Measurements from ENCODE around the gene EPS15.
"Not testable (repeated sequence)": the region's sequence is repeated elsewhere in the genome, so short reads cannot be mapped to it uniquely, and the experiment has no call there.

The EPS15 gene

GRCh38 chr1:51420867-51421627, 98.0 kb downstream of the EPS15 start:
- Histone ChIP-seq H3K9ac (ENCODE audit: low read depth in 1 of 2, low read length in 2 of 2) (no peak overlapping the region), H3K4me1 (ENCODE audit: control insufficient read depth in 1 of 2, insufficient read depth in 2 of 2, low read length in 2 of 2) (no peaks in the 10 kb centered on the region), H3K36me3 (ENCODE audit: control insufficient read depth in 1 of 2, insufficient read depth in 2 of 2, low read length in 2 of 2) (peaks cover 1 to 4% of the 10 kb centered on the region in 2 donors), H3K9me3 (ENCODE audit: control insufficient read depth in 1 of 2, low read length in 2 of 2) (no peaks in the 10 kb centered on the region), H3K27me3 (ENCODE audit: control insufficient read depth in 1 of 2, insufficient read depth in 2 of 2, low read length in 2 of 2) (no peaks in the 10 kb centered on the region), H3K27ac (ENCODE audit: low read depth, low read length) (no peak overlapping the region), H3K4me3 (ENCODE audit: low read depth in 1 of 2, low read length in 2 of 2) (no peak overlapping the region)

GRCh38 chr1:51418384-51418959, 100.6 kb downstream of the EPS15 start:
- Histone ChIP-seq H3K9ac (ENCODE audit: low read depth in 1 of 2, low read length in 2 of 2) (no peak overlapping the region), H3K9me3 (ENCODE audit: control insufficient read depth in 1 of 2, low read length in 2 of 2) (no peaks in the 10 kb centered on the region), H3K4me3 (ENCODE audit: low read depth in 1 of 2, low read length in 2 of 2) (no peak overlapping the region), H3K36me3 (ENCODE audit: control insufficient read depth in 1 of 2, insufficient read depth in 2 of 2, low read length in 2 of 2) (peaks cover 0 to 3% of the 10 kb centered on the region in 2 donors), H3K4me1 (ENCODE audit: control insufficient read depth in 1 of 2, insufficient read depth in 2 of 2, low read length in 2 of 2) (no peaks in the 10 kb centered on the region), H3K27ac (ENCODE audit: low read depth, low read length) (no peak overlapping the region), H3K27me3 (ENCODE audit: control insufficient read depth in 1 of 2, insufficient read depth in 2 of 2, low read length in 2 of 2) (no peaks in the 10 kb centered on the region)

- Histone ChIP-seq H3K4me1 (ENCODE audit: control insufficient read depth in 1 of 2, insufficient read depth in 2 of 2, low read length in 2 of 2) (no peaks in the 10 kb centered on the region), H3K9me3 (ENCODE audit: control insufficient read depth in 1 of 2, low read length in 2 of 2) (no peaks in the 10 kb centered on the region), H3K9ac (ENCODE audit: low read depth in 1 of 2, low read length in 2 of 2) (no peak overlapping the region), H3K4me3 (ENCODE audit: low read depth in 1 of 2, low read length in 2 of 2) (no peak overlapping the region), H3K27me3 (ENCODE audit: control insufficient read depth in 1 of 2, insufficient read depth in 2 of 2, low read length in 2 of 2) (no peaks in the 10 kb centered on the region), H3K27ac (ENCODE audit: low read depth, low read length) (no peak overlapping the region), H3K36me3 (ENCODE audit: control insufficient read depth in 1 of 2, insufficient read depth in 2 of 2, low read length in 2 of 2) (peaks cover 0 to 3% of the 10 kb centered on the region in 2 donors)
Observed at GRCh38 chr1:51417496-51418383, 101.3 kb downstream of the EPS15 start.

- peaks cover 0 to 3% of the 10 kb centered on the region in 2 donors for H3K36me3 ChIP-seq (ENCODE audit: control insufficient read depth in 1 of 2, insufficient read depth in 2 of 2, low read length in 2 of 2)
- no peaks in the 10 kb centered on the region for H3K27me3 ChIP-seq (ENCODE audit: control insufficient read depth in 1 of 2, insufficient read depth in 2 of 2, low read length in 2 of 2)
- no peak overlapping the region for H3K9ac ChIP-seq (ENCODE audit: low read depth in 1 of 2, low read length in 2 of 2)
- H3K9me3 ChIP-seq (ENCODE audit: control insufficient read depth in 1 of 2, low read length in 2 of 2): no peaks in the 10 kb centered on the region
- H3K27ac ChIP-seq (ENCODE audit: low read depth, low read length): no peak overlapping the region
- H3K4me3 ChIP-seq (ENCODE audit: low read depth in 1 of 2, low read length in 2 of 2): no peak overlapping the region
- no peaks in the 10 kb centered on the region for H3K4me1 ChIP-seq (ENCODE audit: control insufficient read depth in 1 of 2, insufficient read depth in 2 of 2, low read length in 2 of 2)
Observed at GRCh38 chr1:51416910-51417309, 102.2 kb downstream of the EPS15 start.

GRCh38 chr1:51415963-51416362, 103.1 kb downstream of the EPS15 start:
- Histone ChIP-seq H3K4me3 (ENCODE audit: low read depth in 1 of 2, low read length in 2 of 2) (no peak overlapping the region), H3K27ac (ENCODE audit: low read depth, low read length) (no peak overlapping the region), H3K36me3 (ENCODE audit: control insufficient read depth in 1 of 2, insufficient read depth in 2 of 2, low read length in 2 of 2) (no peaks in the 10 kb centered on the region), H3K4me1 (ENCODE audit: control insufficient read depth in 1 of 2, insufficient read depth in 2 of 2, low read length in 2 of 2) (no peaks in the 10 kb centered on the region), H3K9ac (ENCODE audit: low read depth in 1 of 2, low read length in 2 of 2) (no peak overlapping the region), H3K27me3 (ENCODE audit: control insufficient read depth in 1 of 2, insufficient read depth in 2 of 2, low read length in 2 of 2) (no peaks in the 10 kb centered on the region), H3K9me3 (ENCODE audit: control insufficient read depth in 1 of 2, low read length in 2 of 2) (no peaks in the 10 kb centered on the region)

GRCh38 chr1:51414811-51415210, 104.3 kb downstream of the EPS15 start:
- no peaks in the 10 kb centered on the region for H3K4me1 ChIP-seq (ENCODE audit: control insufficient read depth in 1 of 2, insufficient read depth in 2 of 2, low read length in 2 of 2)
- H3K4me3 ChIP-seq (ENCODE audit: low read depth in 1 of 2, low read length in 2 of 2): no peak overlapping the region
- H3K27ac ChIP-seq (ENCODE audit: low read depth, low read length): no peak overlapping the region
- no peak overlapping the region for H3K9ac ChIP-seq (ENCODE audit: low read depth in 1 of 2, low read length in 2 of 2)
- no peaks in the 10 kb centered on the region for H3K36me3 ChIP-seq (ENCODE audit: control insufficient read depth in 1 of 2, insufficient read depth in 2 of 2, low read length in 2 of 2)
- H3K9me3 ChIP-seq (ENCODE audit: control insufficient read depth in 1 of 2, low read length in 2 of 2): no peaks in the 10 kb centered on the region
- no peaks in the 10 kb centered on the region for H3K27me3 ChIP-seq (ENCODE audit: control insufficient read depth in 1 of 2, insufficient read depth in 2 of 2, low read length in 2 of 2)

GRCh38 chr1:51411820-51412219, 107.2 kb downstream of the EPS15 start:
- not testable (repeated sequence) for H3K9me3 ChIP-seq (ENCODE audit: control insufficient read depth in 1 of 2, low read length in 2 of 2); H3K9ac ChIP-seq (ENCODE audit: low read depth in 1 of 2, low read length in 2 of 2); H3K4me1 ChIP-seq (ENCODE audit: control insufficient read depth in 1 of 2, insufficient read depth in 2 of 2, low read length in 2 of 2); H3K27ac ChIP-seq (ENCODE audit: low read depth, low read length); H3K27me3 ChIP-seq (ENCODE audit: control insufficient read depth in 1 of 2, insufficient read depth in 2 of 2, low read length in 2 of 2); H3K4me3 ChIP-seq (ENCODE audit: low read depth in 1 of 2, low read length in 2 of 2)
- peaks cover 7 to 26% of the 10 kb centered on the region in 2 donors for H3K36me3 ChIP-seq (ENCODE audit: control insufficient read depth in 1 of 2, insufficient read depth in 2 of 2, low read length in 2 of 2)

GRCh38 chr1:51410568-51411460, 108.3 kb downstream of the EPS15 start:
- H3K27me3 ChIP-seq (ENCODE audit: control insufficient read depth in 1 of 2, insufficient read depth in 2 of 2, low read length in 2 of 2): no peaks in the 10 kb centered on the region
- peaks cover 11 to 34% of the 10 kb centered on the region in 2 donors for H3K36me3 ChIP-seq (ENCODE audit: control insufficient read depth in 1 of 2, insufficient read depth in 2 of 2, low read length in 2 of 2)
- H3K27ac ChIP-seq (ENCODE audit: low read depth, low read length): no peak overlapping the region
- no peaks in the 10 kb centered on the region for H3K4me1 ChIP-seq (ENCODE audit: control insufficient read depth in 1 of 2, insufficient read depth in 2 of 2, low read length in 2 of 2)
- no peak overlapping the region for H3K9ac ChIP-seq (ENCODE audit: low read depth in 1 of 2, low read length in 2 of 2)
- H3K9me3 ChIP-seq (ENCODE audit: control insufficient read depth in 1 of 2, low read length in 2 of 2): no peaks in the 10 kb centered on the region
- H3K4me3 ChIP-seq (ENCODE audit: low read depth in 1 of 2, low read length in 2 of 2): no peak overlapping the region

GRCh38 chr1:51409755-51410541, 109.1 kb downstream of the EPS15 start:
- H3K9me3 ChIP-seq (ENCODE audit: control insufficient read depth in 1 of 2, low read length in 2 of 2); H3K4me1 ChIP-seq (ENCODE audit: control insufficient read depth in 1 of 2, insufficient read depth in 2 of 2, low read length in 2 of 2); H3K9ac ChIP-seq (ENCODE audit: low read depth in 1 of 2, low read length in 2 of 2); H3K27ac ChIP-seq (ENCODE audit: low read depth, low read length); H3K4me3 ChIP-seq (ENCODE audit: low read depth in 1 of 2, low read length in 2 of 2); H3K27me3 ChIP-seq (ENCODE audit: control insufficient read depth in 1 of 2, insufficient read depth in 2 of 2, low read length in 2 of 2): not testable (repeated sequence)
- peaks cover 13 to 40% of the 10 kb centered on the region in 2 donors for H3K36me3 ChIP-seq (ENCODE audit: control insufficient read depth in 1 of 2, insufficient read depth in 2 of 2, low read length in 2 of 2)

All from duodenal mucosa (tissue), 2 donors.